VCaP (cell line): ENCODE data around the gene PIGZ.

Experiments
- H3K27ac ChIP-seq: fragments of 450-650 bp; 2 replicates; pipeline ENCODE4 v1.5.1; 2017
- TF ChIP-seq, protein P1 (sequence below): fragments of 450-650 bp; conservative IDR thresholded peaks from 2 replicates; pipeline ENCODE4 v1.5.1; 2017; ENCODE audit warnings: mild to moderate bottlenecking, moderate library complexity

Gene PIGZ

GRCh38 chr3:196992461-196993065, 23.9 kb upstream of the PIGZ start:
- TF ChIP-seq, protein P1, sequence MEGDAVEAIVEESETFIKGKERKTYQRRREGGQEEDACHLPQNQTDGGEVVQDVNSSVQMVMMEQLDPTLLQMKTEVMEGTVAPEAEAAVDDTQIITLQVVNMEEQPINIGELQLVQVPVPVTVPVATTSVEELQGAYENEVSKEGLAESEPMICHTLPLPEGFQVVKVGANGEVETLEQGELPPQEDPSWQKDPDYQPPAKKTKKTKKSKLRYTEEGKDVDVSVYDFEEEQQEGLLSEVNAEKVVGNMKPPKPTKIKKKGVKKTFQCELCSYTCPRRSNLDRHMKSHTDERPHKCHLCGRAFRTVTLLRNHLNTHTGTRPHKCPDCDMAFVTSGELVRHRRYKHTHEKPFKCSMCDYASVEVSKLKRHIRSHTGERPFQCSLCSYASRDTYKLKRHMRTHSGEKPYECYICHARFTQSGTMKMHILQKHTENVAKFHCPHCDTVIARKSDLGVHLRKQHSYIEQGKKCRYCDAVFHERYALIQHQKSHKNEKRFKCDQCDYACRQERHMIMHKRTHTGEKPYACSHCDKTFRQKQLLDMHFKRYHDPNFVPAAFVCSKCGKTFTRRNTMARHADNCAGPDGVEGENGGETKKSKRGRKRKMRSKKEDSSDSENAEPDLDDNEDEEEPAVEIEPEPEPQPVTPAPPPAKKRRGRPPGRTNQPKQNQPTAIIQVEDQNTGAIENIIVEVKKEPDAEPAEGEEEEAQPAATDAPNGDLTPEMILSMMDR = no peak
- H3K27ac ChIP-seq = no peak overlapping the region

DNA sequence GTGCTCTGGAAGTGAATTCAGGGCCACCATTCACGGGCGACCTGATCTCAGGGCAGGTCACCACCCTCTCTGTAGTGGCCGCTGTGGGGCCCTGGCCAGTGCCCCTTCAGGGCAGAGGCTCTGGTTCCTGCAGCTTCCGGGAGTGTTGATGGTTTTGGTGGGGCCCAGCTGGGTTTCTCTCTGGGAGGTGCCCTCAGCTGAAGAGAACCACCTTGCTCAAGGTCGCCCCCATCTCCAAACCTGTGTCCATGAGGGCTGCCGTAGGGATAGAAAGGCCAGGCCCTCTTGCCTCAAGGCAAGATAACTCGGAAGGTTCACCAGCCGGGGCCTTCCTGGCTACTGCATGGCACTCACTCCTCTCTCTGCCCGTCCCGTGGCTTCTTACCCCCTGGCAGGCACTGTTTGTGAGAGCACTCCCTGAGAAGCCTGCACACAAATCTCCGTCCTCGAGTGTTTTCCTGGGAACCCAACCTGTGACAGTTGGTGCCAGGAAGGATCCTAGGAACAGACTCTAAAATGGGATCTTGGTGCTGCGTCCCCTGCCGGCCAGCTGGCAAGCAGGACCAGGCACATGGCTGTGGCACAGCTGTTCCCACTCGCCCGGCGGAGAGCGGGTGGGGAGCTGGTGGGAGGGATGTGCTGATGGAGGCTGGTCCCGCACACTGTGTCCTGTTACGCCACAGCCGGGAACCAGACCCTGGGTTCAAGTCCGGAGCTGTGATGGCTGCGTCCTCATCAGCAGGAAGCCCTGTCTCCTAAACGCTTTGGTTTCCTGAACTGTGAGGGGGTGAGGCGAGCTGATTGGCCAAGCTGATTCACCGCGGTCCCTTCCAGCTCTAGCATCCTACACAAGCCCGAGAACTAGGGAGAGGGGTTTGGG, 23.2 kb upstream of the PIGZ start:
- TF ChIP-seq, protein P1 = no peak
- H3K27ac ChIP-seq = no peak overlapping the region

DNA sequence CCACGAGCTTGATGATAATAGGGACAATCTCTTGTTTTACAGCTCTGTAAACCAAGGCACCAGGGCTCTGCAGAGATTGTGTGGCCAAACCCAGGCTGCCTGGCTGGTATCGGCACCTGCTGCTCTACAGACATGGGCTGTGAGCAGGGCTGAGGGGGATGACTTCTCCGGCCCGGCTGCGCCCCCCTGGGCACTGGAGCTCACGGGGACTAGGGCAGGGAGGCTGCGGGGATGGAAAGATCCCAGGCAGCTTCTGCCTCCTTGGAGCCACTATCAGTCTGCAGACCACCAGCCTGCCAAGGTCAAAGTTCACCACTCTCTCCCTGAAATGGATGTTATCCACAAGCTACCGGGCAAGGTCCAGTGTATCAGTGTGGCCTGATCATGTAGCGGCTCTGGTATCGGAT, 22.0 kb upstream of the PIGZ start:
- TF ChIP-seq, protein P1 = no peak
- no peak overlapping the region for H3K27ac ChIP-seq

DNA sequence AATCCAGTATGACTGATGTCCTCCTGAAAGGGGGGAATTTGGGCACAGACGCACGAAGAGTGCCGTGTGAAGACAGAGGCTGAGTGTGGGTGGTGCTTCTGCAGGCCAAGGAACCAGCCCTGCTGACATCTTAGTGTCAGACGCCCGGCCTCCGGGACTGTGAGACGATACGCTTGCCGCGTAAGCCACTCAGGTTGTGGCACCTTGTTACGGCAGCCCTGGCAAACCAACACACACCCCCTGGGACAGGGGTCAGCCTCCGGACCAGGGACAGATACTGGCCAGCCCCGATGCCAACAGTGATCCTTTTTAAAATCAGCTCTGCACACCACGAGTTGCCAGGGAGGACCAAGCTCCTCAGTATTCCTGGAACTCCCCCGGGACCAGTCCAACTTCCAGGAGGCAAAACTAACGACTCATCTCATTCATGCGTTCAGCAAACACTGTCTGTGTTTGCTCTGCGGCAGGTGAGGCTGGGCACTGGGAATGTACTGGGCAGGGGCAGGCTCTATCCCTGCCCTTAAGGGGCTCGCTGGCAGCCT, 21.2 kb upstream of the PIGZ start:
- no peak overlapping the region for H3K27ac ChIP-seq
- TF ChIP-seq, protein P1 = no peak

- H3K27ac ChIP-seq = no peak overlapping the region
- TF ChIP-seq, protein P1 = no peak
Measured at GRCh38 chr3:196988241-196989029, 19.8 kb upstream of the PIGZ start.

DNA sequence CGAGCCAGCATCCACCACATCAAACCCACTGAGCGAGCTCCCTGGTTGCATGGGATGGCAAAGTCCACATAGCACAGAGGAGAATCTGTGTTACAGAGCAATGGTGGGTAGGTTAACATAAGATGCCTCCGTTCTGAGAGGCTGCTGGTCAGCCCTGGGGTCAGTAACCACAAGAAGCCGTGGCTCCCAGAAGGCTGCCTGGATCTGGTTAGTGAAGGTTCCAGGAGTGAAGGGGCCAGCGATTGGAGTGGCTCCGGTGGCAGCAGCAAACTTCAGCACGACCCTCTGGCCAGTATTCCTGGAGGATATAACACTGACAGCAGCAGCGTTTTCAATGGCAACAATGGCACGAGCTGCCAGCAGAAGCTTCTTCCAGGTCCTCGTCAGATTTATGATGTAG, 18.4 kb upstream of the PIGZ start:
- TF ChIP-seq, protein P1 = no peak

More for the DNA sequence above, 18.4 kb upstream of the PIGZ start:
- H3K27ac ChIP-seq = no peak overlapping the region
